Activated CD4-positive, alpha-beta T cell treated with anti-CD3 and anti-CD28 coated beads, Interleukin-2, amount 10 ng/mL, durations not matched to agents 7 days and 5 days (primary cell): ENCODE results near the gene NAXE. TPM values are rescaled to one million over a fixed set of nuclear protein-coding genes. Genes with fewer than 3 reads are reported as not detected.

Experiments used
- total RNA-seq, 2 experiments: library from RNA; stranded (reverse); gene quantifications; one replicate each; pipeline ENCODE4 v1.2.3, GENCODE V29; 2021

Gene NAXE
- total RNA-seq, 2 experiments from 2014 or later = 52.9 to 54.2 TPM

Other genes with a start within 250 kb of the NAXE start
- gene RHBG, start 222.6 kb upstream of the NAXE start, total RNA-seq = not detected
- 10 to 100 TPM; 34.0 to 39.4 TPM for gene MEF2D, start 91.0 kb upstream of the NAXE start, total RNA-seq
- 10 to 100 TPM; 25.2 to 25.5 TPM for gene IQGAP3, start 19.2 kb upstream of the NAXE start, total RNA-seq
- gene TTC24, start 12.1 kb upstream of the NAXE start, total RNA-seq = 1 to 10 TPM; 2.9 to 4.6 TPM
- 10 to 100 TPM; 29.9 to 33.4 TPM for gene GPATCH4, start 9.7 kb downstream of the NAXE start, total RNA-seq
- under 1 TPM in 1 of 2 experiments, not detected in 1; 0.62 TPM for gene HAPLN2, start 27.6 kb downstream of the NAXE start, total RNA-seq
- not detected for gene BCAN, start 50.3 kb downstream of the NAXE start, total RNA-seq
- not detected for gene NES, start 85.6 kb downstream of the NAXE start, total RNA-seq
- 1 to 10 TPM in 1 of 2 experiments, under 1 TPM in 1; 0.77 to 1.1 TPM for gene CRABP2, start 113.8 kb downstream of the NAXE start, total RNA-seq
- 10 to 100 TPM; 26.2 to 29.7 TPM for gene METTL25B, start 136.7 kb downstream of the NAXE start, total RNA-seq
- 10 to 100 TPM; 47.0 to 58.0 TPM for gene ISG20L2, start 137.0 kb downstream of the NAXE start, total RNA-seq
- 10 to 100 TPM; 50.4 to 54.7 TPM for gene MRPL24, start 149.3 kb downstream of the NAXE start, total RNA-seq
- 100 to 1,000 TPM; 288 to 301 TPM for gene HDGF, start 159.9 kb downstream of the NAXE start, total RNA-seq
- 10 to 100 TPM; 70.6 to 87.7 TPM for gene PRCC, start 175.8 kb downstream of the NAXE start, total RNA-seq
- 10 to 100 TPM; 56.3 to 63.5 TPM for gene SH2D2A, start 225.1 kb downstream of the NAXE start, total RNA-seq